Endometrial microvascular endothelial cells (primary cell): ENCODE results near the gene ACP3. TPM values are rescaled to one million over a fixed set of nuclear protein-coding genes. Genes with fewer than 3 reads are reported as not detected.
"Not testable (repeated sequence)": the region's sequence is repeated elsewhere in the genome, so short reads cannot be mapped to it uniquely, and the experiment has no call there.

Experiments
- in situ Hi-C: cut with HindIII; loops from 2 replicates; pipeline ENCODE4 v1.10.0; 2017; ENCODE audit warnings: low sequenced_read_pairs, low pct_unique_long_range_greater_than_20kb; ENCODE audit errors: inconsistent ontology term
- total RNA-seq: library from RNA; depleted of rRNA; stranded (reverse); fragments of >200 nt; gene quantifications from one replicate; pipeline ENCODE4 v1.2.3, GENCODE V29; 2015; ENCODE audit errors: inconsistent ontology term

The ACP3 gene
- total RNA-seq, 1 donor from 2014 or later, result not detected

DNA sequence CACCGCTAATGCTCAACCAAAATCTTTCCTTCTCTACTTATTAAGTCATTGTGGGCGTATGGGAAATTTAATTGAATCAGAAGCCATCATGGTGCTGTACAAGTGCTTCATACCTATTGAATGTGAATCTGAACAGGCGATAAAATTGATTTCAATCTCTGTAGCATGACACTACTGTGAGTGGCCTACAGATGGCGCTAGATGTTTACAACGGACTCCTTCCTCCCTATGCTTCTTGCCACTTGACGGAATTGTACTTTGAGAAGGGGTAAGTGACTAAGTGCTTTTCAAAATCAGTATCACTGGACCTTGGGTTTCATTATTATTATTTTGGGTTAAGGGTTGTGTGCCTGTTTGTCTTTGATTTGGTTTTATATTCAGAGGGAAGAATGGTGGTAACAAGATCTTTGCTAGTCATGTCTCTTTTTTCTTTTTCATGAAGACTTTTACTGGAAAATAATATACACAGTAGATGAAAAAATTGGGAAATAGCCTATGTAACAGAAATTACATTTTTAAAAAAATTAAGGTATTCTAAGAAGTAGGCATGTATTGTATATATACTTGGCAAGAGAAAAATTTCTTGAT is 35.4 kb downstream of the ACP3 start:
- in situ Hi-C loops, result no loop called here

DNA sequence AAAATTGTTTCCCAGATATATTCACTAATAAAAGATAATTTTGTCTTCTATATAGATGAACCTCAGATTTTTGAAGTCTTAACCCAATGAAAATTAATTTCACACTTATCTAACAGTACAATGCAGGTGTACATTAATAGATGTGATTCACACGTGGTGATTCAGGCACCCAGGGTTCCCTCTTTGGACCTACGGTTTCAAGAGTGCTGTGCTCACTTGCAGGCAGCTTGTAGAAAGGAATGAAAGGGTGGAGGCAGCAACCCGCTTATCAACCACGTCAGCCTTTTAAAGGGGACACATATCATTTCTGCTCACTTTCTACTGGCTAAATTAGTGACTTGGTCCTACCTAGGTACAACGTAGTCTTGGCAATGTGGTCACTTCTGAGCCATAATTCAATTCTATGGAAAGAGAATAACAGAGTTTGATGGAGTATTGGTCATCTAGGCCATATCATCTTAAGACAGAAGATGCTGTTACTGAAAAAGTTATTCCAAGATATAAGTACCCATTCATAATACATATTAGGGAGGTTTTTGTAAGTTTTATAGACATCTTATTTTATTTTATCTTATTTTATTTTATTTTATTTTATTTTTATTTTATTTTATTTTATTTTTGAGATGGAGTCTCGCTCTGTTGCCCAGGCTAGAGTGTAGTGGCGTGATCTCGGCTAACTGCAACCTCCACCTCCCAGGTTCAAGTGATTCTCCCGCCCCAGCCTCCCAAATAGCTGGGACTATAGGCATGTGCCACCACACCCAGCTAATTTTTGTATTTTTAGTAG is 37.9 kb downstream of the ACP3 start:
- in situ Hi-C loops, result no loop called here

DNA sequence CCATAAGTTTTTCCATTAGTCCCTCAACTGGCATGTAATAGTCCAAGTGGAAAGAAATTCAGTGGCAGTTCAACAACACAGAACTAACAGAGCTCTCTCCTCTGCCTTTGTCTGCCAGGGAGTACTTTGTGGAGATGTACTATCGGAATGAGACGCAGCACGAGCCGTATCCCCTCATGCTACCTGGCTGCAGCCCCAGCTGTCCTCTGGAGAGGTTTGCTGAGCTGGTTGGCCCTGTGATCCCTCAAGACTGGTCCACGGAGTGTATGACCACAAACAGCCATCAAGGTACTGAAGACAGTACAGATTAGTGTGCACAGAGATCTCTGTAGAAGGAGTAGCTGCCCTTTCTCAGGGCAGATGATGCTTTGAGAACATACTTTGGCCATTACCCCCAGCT is 39.4 kb downstream of the ACP3 start:
- in situ Hi-C loops, result no loop called here

DNA sequence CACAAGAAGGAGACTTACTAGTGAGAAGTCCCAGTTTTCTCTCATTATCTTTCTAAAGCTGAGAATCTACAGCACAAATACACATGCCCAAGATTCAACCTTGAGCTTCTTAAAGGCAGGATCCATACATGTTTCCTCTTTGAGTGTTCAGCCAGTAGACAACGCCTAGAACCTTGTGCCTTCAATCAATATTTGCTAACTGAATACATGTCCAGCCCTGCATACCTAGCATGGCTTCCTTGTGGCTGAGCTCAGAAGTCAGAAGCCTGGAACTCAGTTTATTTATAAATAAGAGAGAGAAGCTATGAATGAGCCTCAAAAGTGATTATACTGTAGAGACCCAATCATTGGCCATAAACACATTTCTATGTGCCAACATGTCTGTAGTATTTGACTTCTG is 43.5 kb downstream of the ACP3 start:
- in situ Hi-C loops, result no loop called here

DNA sequence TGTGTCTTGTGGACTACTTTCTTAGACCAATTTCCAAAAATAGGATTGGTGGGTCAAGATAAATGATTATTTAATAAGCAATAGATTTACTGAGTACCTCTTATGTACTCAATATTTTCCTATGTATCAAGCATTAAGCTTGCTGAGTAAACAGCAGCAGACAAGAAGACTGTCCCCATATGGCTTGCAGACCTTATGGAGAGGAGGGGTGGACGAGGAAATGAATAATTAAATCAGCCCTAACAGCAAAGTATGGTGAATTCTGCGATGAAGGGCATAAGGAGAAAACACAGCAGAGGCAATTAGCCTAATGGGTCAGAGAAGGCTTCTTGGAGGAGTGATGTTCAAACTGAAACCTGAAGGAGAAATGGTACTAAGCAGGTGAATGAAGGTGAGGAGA is 45.1 kb downstream of the ACP3 start:
- in situ Hi-C loops, result no loop called here

DNA sequence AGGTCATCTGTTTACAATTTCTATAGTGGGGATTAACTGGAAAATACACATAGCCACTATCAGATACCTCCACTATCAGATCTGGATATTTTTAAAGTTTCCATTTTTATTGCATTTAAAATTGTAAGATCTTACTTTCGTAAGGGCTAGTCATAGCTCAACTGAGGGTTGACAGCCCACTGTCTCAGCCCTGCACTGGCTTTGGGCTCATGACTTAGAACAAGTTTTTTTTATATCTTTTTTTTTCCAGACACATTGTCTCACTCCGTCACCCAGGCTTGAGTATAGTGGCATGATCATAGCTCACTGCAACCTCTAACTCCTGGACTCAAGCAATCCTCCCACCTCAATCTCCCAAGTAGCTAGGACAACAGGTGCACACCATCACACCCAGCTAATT is 51.3 kb downstream of the ACP3 start:
- in situ Hi-C loops, result no loop called here

DNA sequence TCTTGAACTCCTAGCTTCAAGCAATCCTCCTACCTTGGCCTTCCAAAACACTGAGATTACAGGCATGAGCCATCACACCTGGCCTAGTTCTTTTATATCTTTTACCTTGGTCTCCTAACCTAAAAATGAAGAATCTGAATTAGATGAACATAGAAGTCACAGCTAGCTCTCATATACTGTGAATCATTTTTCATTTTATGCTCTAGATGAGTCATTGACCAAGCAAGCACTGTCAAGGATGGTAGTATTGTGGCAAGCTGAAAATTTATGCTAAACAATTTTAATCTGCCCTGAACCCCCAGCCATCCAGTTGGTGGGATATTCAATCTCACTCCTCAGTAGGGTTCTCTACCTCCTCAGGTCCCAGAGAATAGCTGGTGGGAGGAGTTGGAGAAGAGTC is 51.8 kb downstream of the ACP3 start:
- in situ Hi-C loops, result no loop called here

DNA sequence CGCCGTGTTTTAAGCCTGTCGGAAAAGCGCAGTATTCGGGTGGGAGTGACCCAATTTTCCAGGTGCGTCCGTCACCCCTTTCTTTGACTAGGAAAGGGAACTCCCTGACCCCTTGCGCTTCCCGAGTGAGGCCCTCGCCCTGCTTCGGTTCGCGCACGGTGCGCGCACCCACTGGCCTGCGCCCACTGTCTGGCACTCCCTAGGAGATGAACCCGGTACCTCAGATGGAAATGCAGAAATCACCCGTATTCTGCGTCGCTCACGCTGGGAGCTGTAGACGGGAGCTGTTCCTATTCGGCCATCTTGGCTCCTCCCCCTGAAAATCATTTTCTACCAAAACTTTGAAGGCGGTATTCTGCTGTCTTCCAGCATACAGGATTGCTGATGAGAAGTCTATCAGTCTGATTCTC is 59.7 kb downstream of the ACP3 start:
- in situ Hi-C loops, result not testable (repeated sequence)

DNA sequence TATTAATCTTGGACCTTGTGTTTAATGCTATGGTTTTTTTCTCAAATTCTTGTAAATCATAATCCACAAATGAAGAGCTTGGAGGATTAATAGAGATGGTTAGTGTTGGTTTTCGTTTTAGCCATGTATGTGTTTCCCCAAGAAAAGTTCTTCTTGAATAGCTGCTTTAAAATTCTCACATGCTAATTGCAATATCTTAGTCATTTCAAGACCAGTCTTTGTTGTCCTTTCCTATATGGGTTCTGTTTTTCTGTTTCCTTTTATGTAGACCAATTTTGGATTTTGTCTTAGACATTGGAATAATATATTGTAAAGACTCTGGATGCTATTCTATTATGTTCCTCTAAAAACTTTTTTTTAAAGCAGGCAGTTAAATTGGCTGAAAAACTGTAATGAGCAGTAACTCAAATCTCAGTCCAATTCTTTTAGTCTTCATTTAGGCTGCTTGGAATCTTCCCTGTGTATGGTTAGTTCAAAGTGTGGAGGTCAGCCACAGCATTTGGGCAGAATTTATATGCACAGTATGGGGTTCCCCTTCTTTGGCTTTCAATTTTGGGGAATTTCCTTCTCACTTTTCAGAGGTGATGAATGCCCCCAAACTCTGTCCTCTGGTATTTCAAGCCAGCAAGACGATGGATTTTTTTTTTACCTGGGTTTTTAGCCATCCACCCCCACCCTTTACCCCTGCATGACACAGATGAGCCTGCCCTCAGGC is 61.0 kb downstream of the ACP3 start:
- in situ Hi-C loops, result no loop called here

DNA sequence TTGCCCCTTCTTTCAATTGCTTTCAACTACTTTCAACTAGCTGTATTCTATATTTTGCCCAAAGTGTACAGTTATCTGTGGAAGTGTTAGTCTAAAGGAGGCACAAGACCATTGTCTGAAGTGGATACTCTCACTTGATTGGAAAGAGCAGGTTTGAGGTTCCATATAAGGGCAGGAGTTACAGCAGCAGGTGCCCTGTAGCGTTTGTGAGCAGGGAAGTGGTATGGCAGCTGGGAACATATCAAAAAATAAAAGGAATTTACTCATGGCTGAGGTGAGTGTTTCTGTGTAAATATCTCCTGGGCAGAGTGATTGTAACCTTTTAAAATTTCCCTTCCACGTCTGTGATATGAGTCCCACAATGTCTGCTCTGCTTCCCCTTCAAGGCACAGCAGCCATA is 61.6 kb downstream of the ACP3 start:
- in situ Hi-C loops, result no loop called here

DNA sequence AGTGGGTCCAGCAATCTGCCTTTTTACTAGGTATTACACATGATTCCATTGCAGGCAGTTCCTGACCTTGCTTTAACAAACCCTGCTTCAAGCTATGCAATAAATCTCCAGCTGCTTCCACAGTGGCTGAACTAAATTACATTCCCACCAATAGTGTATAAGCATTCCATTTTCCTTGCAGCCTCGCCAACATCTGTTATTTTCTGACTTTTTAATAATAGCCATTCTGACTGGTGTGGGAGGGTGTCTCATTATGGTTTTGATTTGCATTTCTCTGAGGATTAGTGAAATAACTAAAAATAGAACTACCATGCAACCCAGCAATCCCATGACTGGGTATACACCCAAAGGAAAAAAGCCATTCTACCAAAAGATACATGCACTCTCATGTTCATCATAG is 63.7 kb downstream of the ACP3 start:
- in situ Hi-C loops, result no loop called here

DNA sequence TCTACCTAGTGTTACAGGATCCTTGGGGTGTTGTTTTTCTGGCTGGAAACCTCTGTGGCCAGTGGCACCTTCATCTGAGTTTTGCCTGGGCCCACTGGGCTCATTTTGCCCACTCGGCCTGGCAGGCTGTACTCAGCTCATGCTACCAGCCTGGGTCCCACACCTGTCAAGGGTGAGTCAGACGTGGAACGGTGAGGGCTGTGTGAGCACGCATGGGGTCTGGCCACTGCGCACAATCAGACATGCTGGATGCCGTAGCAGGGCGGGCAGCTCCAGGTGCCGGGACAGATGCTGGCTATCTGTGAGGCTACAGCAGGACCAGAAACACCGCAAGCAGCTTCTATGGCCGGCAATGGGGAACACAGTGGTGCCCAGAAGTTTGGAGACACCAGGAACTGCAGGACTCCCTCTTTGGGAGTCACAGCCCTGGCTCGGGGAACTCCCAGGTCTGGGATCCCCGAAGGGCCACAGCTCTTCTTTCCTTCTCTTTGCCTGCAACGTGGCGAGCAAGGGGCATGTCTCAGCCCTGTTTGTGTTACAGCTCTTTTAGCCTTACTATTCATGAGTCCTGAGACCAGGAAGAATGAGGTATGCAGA is 64.2 kb downstream of the ACP3 start:
- in situ Hi-C loops, result no loop called here

DNA sequence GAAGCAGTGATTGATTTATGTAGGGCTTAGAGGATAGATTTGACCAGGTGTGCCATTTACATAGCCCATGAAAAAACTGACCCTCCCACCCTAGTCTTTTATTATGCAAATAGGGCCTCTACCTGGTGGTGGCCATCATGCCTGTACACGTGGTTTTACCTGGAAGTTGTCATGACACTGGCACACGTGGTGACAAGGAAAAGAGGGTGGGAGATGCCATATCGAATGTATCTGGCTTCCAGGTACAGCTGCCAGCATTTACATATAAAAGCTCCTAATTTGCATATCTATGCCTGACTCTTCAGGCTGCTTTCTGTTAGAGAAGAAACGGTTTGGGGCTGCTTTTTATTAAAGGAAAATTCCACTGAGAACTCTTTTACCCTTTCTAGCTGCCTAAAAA is 65.1 kb downstream of the ACP3 start:
- in situ Hi-C loops, result no loop called here

DNA sequence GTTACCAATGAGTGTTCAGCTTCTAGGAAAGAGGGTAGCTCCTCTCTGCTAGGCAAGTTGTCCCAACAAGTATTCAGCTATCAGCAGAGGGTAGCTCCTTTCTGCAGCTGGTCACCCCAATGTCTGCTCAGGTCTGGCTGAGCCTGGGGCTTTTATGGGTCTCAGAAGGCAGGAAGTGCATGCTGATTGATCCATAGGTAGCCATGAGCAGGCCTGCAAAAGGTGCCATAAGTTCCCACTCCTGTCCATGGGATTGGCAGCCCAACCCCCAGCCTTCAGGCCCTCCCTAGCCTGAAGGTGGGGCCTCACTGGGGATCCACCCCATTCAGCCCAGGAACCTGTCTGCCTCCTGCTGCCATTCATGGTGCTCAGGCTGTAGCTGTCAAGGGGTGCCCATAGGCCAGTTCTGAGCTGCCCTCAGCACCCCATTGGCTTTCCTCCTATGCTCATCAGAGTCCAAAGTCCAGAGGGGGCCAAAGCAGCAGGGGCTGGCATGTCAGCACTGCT is 65.5 kb downstream of the ACP3 start:
- in situ Hi-C loops, result no loop called here

DNA sequence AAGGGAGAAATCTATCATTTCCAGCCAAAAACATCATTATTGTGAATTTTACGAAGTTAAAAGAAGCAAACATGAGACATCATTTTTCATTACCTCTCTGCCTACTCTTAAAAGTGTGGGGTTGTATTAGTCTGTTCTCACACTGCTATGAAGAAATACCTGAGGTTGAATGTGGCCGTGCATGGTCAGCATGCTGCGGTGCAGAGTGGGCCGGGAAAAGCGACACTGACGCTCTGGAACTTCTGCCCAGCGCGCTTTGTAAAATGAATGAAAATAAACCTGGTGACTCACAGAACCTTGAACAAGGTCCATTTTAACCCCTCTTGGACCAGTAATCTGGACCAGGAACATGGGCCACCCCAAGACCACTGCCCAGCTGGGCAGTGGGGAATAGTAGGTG is 69.1 kb downstream of the ACP3 start:
- in situ Hi-C loops, result no loop called here

DNA sequence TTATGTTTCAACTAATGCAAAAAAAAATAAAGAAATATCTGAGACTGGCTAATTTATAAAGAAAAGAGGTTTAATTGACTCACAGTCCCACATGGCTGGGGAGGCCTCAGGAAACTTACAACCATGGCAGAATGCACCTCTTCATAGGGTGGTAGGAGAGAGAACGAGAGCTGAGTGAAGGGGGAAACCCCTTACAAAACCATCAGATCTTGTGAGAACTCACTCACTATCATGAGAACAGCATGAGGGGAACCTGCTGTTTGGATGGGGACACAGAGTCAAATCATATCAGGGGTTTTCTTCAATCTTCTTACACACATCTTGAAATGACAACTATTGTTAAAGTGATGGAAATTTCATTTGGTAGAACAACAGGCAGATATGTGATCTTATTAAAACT is 75.5 kb downstream of the ACP3 start:
- in situ Hi-C loops, result not testable (repeated sequence)

DNA sequence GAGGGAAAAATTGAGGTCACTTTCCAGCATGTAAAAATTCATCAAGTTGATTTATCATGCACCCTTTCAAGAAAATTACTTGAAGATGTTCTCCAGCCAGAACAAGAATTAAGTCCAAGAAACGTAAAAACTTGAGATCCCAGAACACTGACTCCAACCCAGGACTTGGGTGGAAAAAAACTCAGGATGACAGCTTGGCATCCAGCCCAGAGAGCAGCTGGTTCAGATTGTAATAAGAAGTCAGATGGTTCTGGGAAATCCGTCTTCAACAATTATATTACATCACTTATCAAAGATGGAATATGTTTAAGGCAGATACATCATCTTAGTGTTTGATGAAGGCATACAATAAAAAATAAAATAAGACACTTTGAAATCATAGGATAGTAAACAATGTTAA is 77.1 kb downstream of the ACP3 start:
- in situ Hi-C loops, result no loop called here

DNA sequence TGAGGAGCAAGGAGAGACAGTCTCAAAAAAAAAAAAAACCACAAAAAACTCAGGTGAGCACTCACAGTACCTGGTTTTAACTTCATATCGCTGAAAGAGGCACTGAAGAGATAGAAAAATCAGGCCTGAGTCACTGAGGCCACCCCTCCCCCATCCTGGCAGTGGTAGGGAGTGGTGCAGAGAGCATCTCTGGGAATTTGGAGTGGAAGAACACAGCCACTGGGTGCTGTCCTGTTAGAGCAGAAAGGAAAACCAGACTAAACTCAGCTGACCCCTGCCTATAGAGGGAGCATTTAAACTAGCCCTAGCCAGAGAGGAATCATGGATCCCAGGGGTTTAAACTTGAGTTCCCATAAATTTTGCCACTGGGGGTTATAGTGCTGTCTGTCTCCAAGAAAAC is 77.9 kb downstream of the ACP3 start:
- in situ Hi-C loops, result no loop called here

DNA sequence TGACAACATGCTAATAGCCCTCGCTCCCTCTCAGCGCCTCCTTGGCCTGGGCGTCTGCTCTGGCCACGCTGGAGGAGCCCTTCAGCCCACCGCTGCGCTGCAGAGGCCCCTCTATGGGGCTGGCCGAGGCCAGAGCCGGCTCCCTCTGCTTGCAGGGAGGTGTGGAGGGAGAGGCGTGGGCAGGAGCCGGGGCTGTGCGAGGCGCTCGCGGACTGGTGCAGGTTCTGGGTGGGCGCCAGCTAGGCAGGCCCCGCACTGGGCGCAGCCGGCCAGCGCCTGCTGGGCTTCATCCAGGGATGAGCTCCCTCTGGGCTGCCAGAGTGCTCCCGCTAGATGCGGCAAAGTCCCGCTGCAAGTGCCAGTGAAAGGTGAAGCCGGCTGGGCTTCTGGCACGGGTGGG is 79.0 kb downstream of the ACP3 start:
- in situ Hi-C loops, result no loop called here

DNA sequence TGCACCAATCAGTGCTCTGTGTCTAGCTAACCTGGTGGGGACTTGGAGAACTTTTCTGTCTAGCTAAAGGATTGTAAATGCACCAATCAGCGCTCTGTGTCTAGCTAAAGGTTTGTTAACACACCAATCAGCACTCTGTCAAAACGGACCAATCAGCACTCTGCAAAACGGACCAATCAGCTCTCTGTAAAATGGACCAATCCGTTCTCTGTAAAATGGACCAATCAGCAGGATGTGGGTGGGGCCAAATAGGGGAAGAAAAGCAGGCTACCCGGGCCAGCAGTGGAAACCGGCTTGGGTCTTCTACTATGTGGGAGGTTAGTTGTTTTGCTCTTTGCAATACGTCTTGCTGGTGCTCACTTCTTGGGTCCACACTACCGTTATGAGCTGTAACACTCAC is 79.6 kb downstream of the ACP3 start:
- in situ Hi-C loops, result not testable (repeated sequence)
